Measurements from ENCODE around the gene HES1. TPM values are rescaled to one million over a fixed set of nuclear protein-coding genes. Genes with fewer than 3 reads are reported as not detected.

The HES1 gene, protein sequence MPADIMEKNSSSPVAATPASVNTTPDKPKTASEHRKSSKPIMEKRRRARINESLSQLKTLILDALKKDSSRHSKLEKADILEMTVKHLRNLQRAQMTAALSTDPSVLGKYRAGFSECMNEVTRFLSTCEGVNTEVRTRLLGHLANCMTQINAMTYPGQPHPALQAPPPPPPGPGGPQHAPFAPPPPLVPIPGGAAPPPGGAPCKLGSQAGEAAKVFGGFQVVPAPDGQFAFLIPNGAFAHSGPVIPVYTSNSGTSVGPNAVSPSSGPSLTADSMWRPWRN
- 100 to 1,000 TPM in 1 of 7 donors, 10 to 100 TPM in 6; 16.7 to 116 (median 41.3) TPM for total RNA-seq
- polyA plus RNA-seq, result 10 to 100 TPM; 18.5 to 35.0 TPM
- long read RNA-seq, donor 1, result 0 reads
- long read RNA-seq, donor 2, transcript HES1-201 (4 exons, 1,578 nt), result major isoform, 22 of 36 reads
- long read RNA-seq, donor 2, partial matches to known transcripts, result 11 of 36 reads
- long read RNA-seq, donor 2, other reads (novel, unspliced or antisense), result 0 of 36 reads
- long read RNA-seq, donor 3, transcript HES1-201 (4 exons, 1,578 nt), result major isoform, 16 of 27 reads
- long read RNA-seq, donor 3, partial matches to known transcripts, result 5 of 27 reads
- long read RNA-seq, donor 3, other reads (novel, unspliced or antisense), result 6 of 27 reads

DNA sequence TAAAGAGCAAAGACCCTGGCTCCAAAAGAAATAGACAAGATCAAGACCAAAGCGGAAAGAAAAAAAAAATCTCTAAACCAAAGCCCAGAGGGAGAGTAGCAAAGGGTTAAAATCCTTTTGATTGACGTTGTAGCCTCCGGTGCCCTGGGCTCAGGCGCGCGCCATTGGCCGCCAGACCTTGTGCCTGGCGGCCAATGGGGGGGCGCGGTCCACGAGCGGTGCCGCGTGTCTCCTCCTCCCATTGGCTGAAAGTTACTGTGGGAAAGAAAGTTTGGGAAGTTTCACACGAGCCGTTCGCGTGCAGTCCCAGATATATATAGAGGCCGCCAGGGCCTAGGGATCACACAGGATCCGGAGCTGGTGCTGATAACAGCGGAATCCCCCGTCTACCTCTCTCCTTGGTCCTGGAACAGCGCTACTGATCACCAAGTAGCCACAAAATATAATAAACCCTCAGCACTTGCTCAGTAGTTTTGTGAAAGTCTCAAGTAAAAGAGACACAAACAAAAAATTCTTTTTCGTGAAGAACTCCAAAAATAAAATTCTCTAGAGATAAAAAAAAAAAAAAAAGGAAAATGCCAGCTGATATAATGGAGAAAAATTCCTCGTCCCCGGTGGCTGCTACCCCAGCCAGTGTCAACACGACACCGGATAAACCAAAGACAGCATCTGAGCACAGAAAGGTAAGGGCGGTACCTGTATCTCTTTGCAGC, at the start of gene HES1:
Gene HES1, plus strand, starts transcription at position 343 of the 713 bp plus-strand sequence. Its CDS starts 233 bp downstream, at position 576.
- H3K4me1 ChIP-seq (ENCODE audit: insufficient read depth), result peaks cover 8% of the 10 kb centered on the region
- intact Hi-C loops (cut with DNase I), result loop anchor here (2.0 to 10.0 kb wide), 10 partner anchors 61 to 354 kb away; no protein-coding TSS in a partner anchor
- H3K36me3 ChIP-seq, result no peaks in the 10 kb centered on the region
- peak within 1 kb of the TSS; percentile 86 to 96 for H3K27ac ChIP-seq
- TF ChIP-seq, protein P1, sequence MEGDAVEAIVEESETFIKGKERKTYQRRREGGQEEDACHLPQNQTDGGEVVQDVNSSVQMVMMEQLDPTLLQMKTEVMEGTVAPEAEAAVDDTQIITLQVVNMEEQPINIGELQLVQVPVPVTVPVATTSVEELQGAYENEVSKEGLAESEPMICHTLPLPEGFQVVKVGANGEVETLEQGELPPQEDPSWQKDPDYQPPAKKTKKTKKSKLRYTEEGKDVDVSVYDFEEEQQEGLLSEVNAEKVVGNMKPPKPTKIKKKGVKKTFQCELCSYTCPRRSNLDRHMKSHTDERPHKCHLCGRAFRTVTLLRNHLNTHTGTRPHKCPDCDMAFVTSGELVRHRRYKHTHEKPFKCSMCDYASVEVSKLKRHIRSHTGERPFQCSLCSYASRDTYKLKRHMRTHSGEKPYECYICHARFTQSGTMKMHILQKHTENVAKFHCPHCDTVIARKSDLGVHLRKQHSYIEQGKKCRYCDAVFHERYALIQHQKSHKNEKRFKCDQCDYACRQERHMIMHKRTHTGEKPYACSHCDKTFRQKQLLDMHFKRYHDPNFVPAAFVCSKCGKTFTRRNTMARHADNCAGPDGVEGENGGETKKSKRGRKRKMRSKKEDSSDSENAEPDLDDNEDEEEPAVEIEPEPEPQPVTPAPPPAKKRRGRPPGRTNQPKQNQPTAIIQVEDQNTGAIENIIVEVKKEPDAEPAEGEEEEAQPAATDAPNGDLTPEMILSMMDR (IDR thresholded peaks at IDR 0.05), result no peak
- TF ChIP-seq POLR2A (IDR thresholded peaks at IDR 0.05), result peak; percentile 74
- TF ChIP-seq EP300 (IDR thresholded peaks at IDR 0.05), result no peak
- no peaks in the 10 kb centered on the region for H3K27me3 ChIP-seq
- peak; percentile 83 to 91 (median 89) for DNase-seq
- H3K4me3 ChIP-seq, result peak within 1 kb of the TSS; percentile 52
- WGBS, 3 donors, result 0% methylated on average over 29 of the region's 29 CpGs
- H3K9me3 ChIP-seq, result no peaks in the 10 kb centered on the region

DNA sequence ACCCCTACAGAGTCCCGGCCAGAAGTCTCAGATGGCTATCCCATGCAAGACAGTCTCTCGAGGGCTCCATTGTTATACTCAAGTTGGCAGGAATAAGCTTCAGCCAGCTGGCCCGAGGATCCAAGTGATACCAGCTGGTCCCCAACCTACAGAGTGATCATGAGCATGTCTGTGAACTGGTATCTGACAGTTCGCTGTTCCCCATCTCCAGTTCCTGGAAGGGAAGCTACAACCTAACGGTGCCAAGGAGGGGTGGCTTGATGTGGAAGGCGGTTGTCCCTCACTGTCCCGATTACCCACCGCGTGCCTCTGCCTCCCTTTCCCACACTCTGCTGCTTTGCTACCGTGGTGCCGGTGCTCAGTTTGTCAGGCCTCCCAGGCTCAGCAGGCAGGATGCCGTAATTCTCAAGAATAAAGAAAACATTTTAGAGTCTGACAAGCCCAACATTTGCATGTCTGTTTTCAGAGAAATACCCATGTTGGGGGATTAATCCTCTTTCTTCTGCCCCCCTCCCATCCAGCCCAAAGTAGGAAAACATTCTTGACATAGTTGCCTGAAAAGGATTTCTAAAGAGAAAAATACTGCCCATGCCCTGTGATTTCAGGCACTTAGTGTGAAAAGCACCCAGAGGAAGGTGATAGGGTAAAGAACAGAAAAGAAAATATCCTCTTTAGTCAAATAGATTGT, 49.4 kb upstream of the HES1 start:
- no peak for DNase-seq
- 56 to 76% (median 62%) methylated on average over 12 of the region's 12 CpGs for WGBS, 3 donors
- H3K36me3 ChIP-seq, result no peaks in the 10 kb centered on the region
- H3K9me3 ChIP-seq, result no peaks in the 10 kb centered on the region
- peaks cover 4% of the 10 kb centered on the region for H3K4me1 ChIP-seq (ENCODE audit: insufficient read depth)
- intact Hi-C loops (cut with DNase I), result no loop called here
- H3K4me3 ChIP-seq, result no peak overlapping the region
- no peaks in the 10 kb centered on the region for H3K27me3 ChIP-seq
- TF ChIP-seq, protein P1 (IDR thresholded peaks at IDR 0.05), result no peak
- no peak for TF ChIP-seq POLR2A (IDR thresholded peaks at IDR 0.05)
- TF ChIP-seq EP300 (IDR thresholded peaks at IDR 0.05), result no peak
- no peak overlapping the region for H3K27ac ChIP-seq

DNA sequence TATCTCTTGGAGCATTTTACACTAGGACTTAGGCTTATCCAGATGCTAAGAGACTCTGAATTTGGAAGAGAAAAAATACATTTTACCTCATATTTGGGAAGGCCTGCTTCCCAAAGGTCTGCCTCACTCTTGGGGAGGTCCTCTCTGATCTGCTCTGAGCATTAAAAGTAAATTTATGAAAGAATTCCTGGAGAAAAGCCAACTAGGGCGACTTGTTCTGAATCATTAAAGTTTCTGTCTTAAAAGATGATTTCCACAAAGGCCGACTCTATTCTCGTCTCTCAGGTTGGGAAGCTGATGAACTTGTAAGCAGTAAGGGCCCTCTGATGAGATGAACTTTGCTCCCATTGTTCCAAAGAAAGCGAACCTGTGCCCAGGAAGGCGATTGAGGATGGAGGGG, 48.7 kb upstream of the HES1 start:
- Histone ChIP-seq H3K36me3 (no peaks in the 10 kb centered on the region), H3K27me3 (no peaks in the 10 kb centered on the region), H3K9me3 (no peaks in the 10 kb centered on the region), H3K4me3 (no peak overlapping the region), H3K27ac (no peak overlapping the region), H3K4me1 (ENCODE audit: insufficient read depth) (peaks cover 4% of the 10 kb centered on the region)
- WGBS, 3 donors, result 75 to 83% (median 79%) methylated on average over 5 of the region's 5 CpGs
- no peak for DNase-seq
- intact Hi-C loops (cut with DNase I), result no loop called here
- no peak for TF ChIP-seq POLR2A (IDR thresholded peaks at IDR 0.05)
- no peak for TF ChIP-seq EP300 (IDR thresholded peaks at IDR 0.05)
- TF ChIP-seq, protein P1 (IDR thresholded peaks at IDR 0.05), result no peak
